GM23338 (cell line): ENCODE measurements around the gene RHOG. TPM values are rescaled to one million over a fixed set of nuclear protein-coding genes. Genes with fewer than 3 reads are reported as not detected.

Source experiments
- ATAC-seq: fragments of 200-7000 bp; cut with Tn5 transposase; 3 replicates; pipeline ENCODE4 v1.9.1; 2020
- DNase-seq: peaks from one replicate; pipeline ENCODE4 v3.0.0-alpha.2; 2015; ENCODE audit warnings: low spot score
- H2AFZ ChIP-seq: fragments of 200-600 bp; sonication (generic); 2 replicates; pipeline ENCODE4 v1.8.0; 2016; ENCODE audit warnings: antibody characterized with exemption, mild to moderate bottlenecking, moderate library complexity
- H3F3A ChIP-seq: fragments of 200-600 bp; sonication (generic); replicated peaks from 2 replicates; pipeline ENCODE4 v1.8.0; 2017; ENCODE audit warnings: antibody characterized with exemption, mixed run types, low read depth
- H3K27ac ChIP-seq: fragments of 200-600 bp; sonication (generic); 2 replicates; pipeline ENCODE4 v1.6.1; 2016; ENCODE audit warnings: low read depth
- H3K27me3 ChIP-seq: fragments of 200-600 bp; sonication (generic); 2 replicates; pipeline ENCODE4 v1.8.0; 2016; ENCODE audit warnings: mild to moderate bottlenecking, mixed run types, moderate library complexity; ENCODE audit not compliant: insufficient read depth
- H3K36me3 ChIP-seq: fragments of 200-600 bp; sonication (generic); 2 replicates; pipeline ENCODE4 v1.8.0; 2016; ENCODE audit warnings: mild to moderate bottlenecking; ENCODE audit not compliant: insufficient read depth
- H3K4me1 ChIP-seq: fragments of 200-600 bp; sonication (generic); 2 replicates; pipeline ENCODE4 v1.8.0; 2016; ENCODE audit warnings: mild to moderate bottlenecking, moderate library complexity; ENCODE audit not compliant: insufficient read depth
- H3K4me2 ChIP-seq: fragments of 200-600 bp; sonication (generic); 2 replicates; pipeline ENCODE4 v1.7.1; 2017; ENCODE audit warnings: mixed run types
- H3K4me3 ChIP-seq: fragments of 200-600 bp; sonication (generic); 2 replicates; pipeline ENCODE4 v1.6.1; 2016; ENCODE audit warnings: mixed run types
- H3K79me2 ChIP-seq: fragments of 200-600 bp; sonication (generic); replicated peaks from 2 replicates; pipeline ENCODE4 v1.8.0; 2017; ENCODE audit warnings: mild to moderate bottlenecking; ENCODE audit not compliant: insufficient read depth
- H3K9me2 ChIP-seq: fragments of 200-600 bp; sonication (generic); 2 replicates; pipeline ENCODE4 v1.8.0; 2017; ENCODE audit not compliant: insufficient read depth
- H4K20me1 ChIP-seq: fragments of 200-600 bp; sonication (generic); replicated peaks from 2 replicates; pipeline ENCODE4 v1.8.0; 2017; ENCODE audit warnings: mild to moderate bottlenecking; ENCODE audit not compliant: insufficient read depth
- H3K27ac Mint-ChIP-seq: 2 replicates; pipeline ENCODE4 v1.8.0; 2020; ENCODE audit warnings: inconsistent platforms, mild to moderate bottlenecking, moderate library complexity, mixed read lengths
- H3K27me3 Mint-ChIP-seq: 3 replicates; pipeline ENCODE4 v1.8.0; 2022; ENCODE audit warnings: low read depth, mild to moderate bottlenecking, moderate library complexity, mixed read lengths, inconsistent platforms; ENCODE audit not compliant: insufficient read depth, poor library complexity
- H3K36me3 Mint-ChIP-seq: 3 replicates; pipeline ENCODE4 v1.8.0; 2021; ENCODE audit warnings: low read depth, mild to moderate bottlenecking, inconsistent platforms, moderate library complexity, mixed read lengths
- H3K4me1 Mint-ChIP-seq: 3 replicates; pipeline ENCODE4 v1.8.0; 2020; ENCODE audit warnings: mild to moderate bottlenecking, inconsistent platforms, mixed read lengths
- H3K4me3 Mint-ChIP-seq: 3 replicates; pipeline ENCODE4 v1.8.0; 2021; ENCODE audit warnings: moderate library complexity, mild to moderate bottlenecking, inconsistent platforms, mixed read lengths
- H3K9me3 Mint-ChIP-seq: 3 replicates; pipeline ENCODE4 v1.8.0; 2020; ENCODE audit warnings: moderate library complexity, mild to moderate bottlenecking, inconsistent platforms, mixed read lengths
- CREB1 ChIP-seq: fragments of 250-450 bp; sonication (Bioruptor Pico); IDR thresholded peaks from 2 replicates; pipeline ENCODE4 v1.5.0; 2020; ENCODE audit warnings: low read depth, mild to moderate bottlenecking, moderate library complexity
- ETS1 ChIP-seq: IDR thresholded peaks from 2 replicates; pipeline ENCODE4 v1.6.1; 2016; ENCODE audit warnings: antibody characterized with exemption
- EZH2 ChIP-seq: fragments of 200-600 bp; sonication (generic); IDR thresholded peaks from one replicate; pipeline ENCODE4 v1.8.0; 2017; ENCODE audit warnings: antibody characterized with exemption, mild to moderate bottlenecking, low read depth; ENCODE audit not compliant: unreplicated experiment
- EZH2phosphoT487 ChIP-seq: fragments of 200-600 bp; sonication (generic); IDR thresholded peaks from one replicate; pipeline ENCODE4 v1.8.1; 2018; ENCODE audit warnings: antibody characterized with exemption; ENCODE audit not compliant: unreplicated experiment
- JUNB ChIP-seq: IDR thresholded peaks from one replicate; pipeline ENCODE4 v1.6.1; 2016; ENCODE audit warnings: antibody characterized with exemption; ENCODE audit not compliant: unreplicated experiment
- POLR2AphosphoS5 ChIP-seq: IDR thresholded peaks from 2 replicates; pipeline ENCODE4 v1.6.1; 2016; ENCODE audit warnings: antibody characterized with exemption, low read depth
- REST ChIP-seq: IDR thresholded peaks from one replicate; pipeline ENCODE4 v1.6.1; 2018; ENCODE audit warnings: antibody characterized with exemption; ENCODE audit not compliant: unreplicated experiment
- polyA plus RNA-seq: library from polyadenylated mRNA; unstranded; fragments of >200 nt; fragmentation: Nextera tagmentation; extraction: Ambion mirVana; gene quantifications from 2 replicates; pipeline ENCODE4 v1.2.1, GENCODE V29; 2016
- total RNA-seq: library from RNA; depleted of rRNA; stranded (reverse); fragments of >200 nt; shearing (Covaris generic); gene quantifications from 2 replicates; pipeline ENCODE4 v1.2.3, GENCODE V29; 2014

The RHOG gene
- total and polyA plus RNA-seq, 2 experiments from 2014 or later = 26.3 to 38.6 TPM

- H3K36me3 ChIP-seq = no peaks in the 10 kb centered on the region
- Mint-ChIP-seq H3K4me3 (no peak overlapping the region), H3K9me3 (no peaks in the 10 kb centered on the region), H3K27me3 (peaks cover 7% of the 10 kb centered on the region), H3K27ac (no peak overlapping the region), H3K4me1 (peaks cover 6% of the 10 kb centered on the region; the same call in 2 of the 3 replicates), H3K36me3 (no peaks in the 10 kb centered on the region)
- no peaks in the 10 kb centered on the region for H3K9me2 ChIP-seq
- DNase-seq (no peak), ATAC-seq (no peak)
- H3K4me3 ChIP-seq = no peak overlapping the region
- no peak overlapping the region for H2AFZ ChIP-seq
- no peaks in the 10 kb centered on the region for H3K27me3 ChIP-seq
- 0 out of 2 replicates have a peak, but pooled peaks cover 3% of the 10 kb centered on the region for H3K79me2 ChIP-seq
- no peak overlapping the region for H3K27ac ChIP-seq
- H3K4me1 ChIP-seq = no peaks in the 10 kb centered on the region; the same call in 1 of the 2 replicates
- H4K20me1 ChIP-seq = no peaks in the 10 kb centered on the region
- TF ChIP-seq ETS1 (no peak), JUNB (no peak), CREB1 (CRISPR knock-in tag) (no peak)
- peaks cover 3% of the 10 kb centered on the region; the same call in 1 of the 2 replicates for H3F3A ChIP-seq
- H3K4me2 ChIP-seq = no peak overlapping the region
Measured at GRCh38 chr11:3803726-3804495, 36.8 kb downstream of the RHOG start.

GRCh38 chr11:3802011-3802790 is 38.6 kb downstream of the RHOG start:
- H3K27me3 Mint-ChIP-seq = peaks cover 7% of the 10 kb centered on the region
- no peak overlapping the region for H3K4me3 Mint-ChIP-seq
- Histone ChIP-seq H2AFZ (no peak overlapping the region), H4K20me1 (no peaks in the 10 kb centered on the region), H3K36me3 (no peaks in the 10 kb centered on the region), H3K79me2 (peaks cover under 1% of the 10 kb centered on the region; the same call in 1 of the 2 replicates), H3K4me1 (0 out of 2 replicates have a peak, but pooled peaks cover 5% of the 10 kb centered on the region), H3K27ac (no peak overlapping the region), H3K4me2 (no peak overlapping the region), H3K9me2 (no peaks in the 10 kb centered on the region), H3F3A (peaks cover 8% of the 10 kb centered on the region; the same call in 1 of the 2 replicates), H3K4me3 (no peak overlapping the region), H3K27me3 (no peaks in the 10 kb centered on the region)
- H3K36me3 Mint-ChIP-seq = no peaks in the 10 kb centered on the region
- no peak for ATAC-seq
- no peak overlapping the region for H3K27ac Mint-ChIP-seq
- no peaks in the 10 kb centered on the region; the same call in 2 of the 3 replicates for H3K9me3 Mint-ChIP-seq
- H3K4me1 Mint-ChIP-seq = peaks cover 3% of the 10 kb centered on the region; the same call in 2 of the 3 replicates
- DNase-seq = no peak
- no peak for TF ChIP-seq POLR2AphosphoS5
- TF ChIP-seq ETS1 = no peak
- TF ChIP-seq REST = no peak
- TF ChIP-seq EZH2phosphoT487 = no peak
- TF ChIP-seq EZH2 = no peak
